SIG-M5 treated with dmso at 0.1 percent for 504 hours (cell line): Measurements from ENCODE around the gene IFNA21.
"Not testable (repeated sequence)": the region's sequence is repeated elsewhere in the genome, so short reads cannot be mapped to it uniquely, and the experiment has no call there.

Experiments used
- DNase-seq: peaks from one replicate; lab custom pipeline; 2025; ENCODE audit not compliant: unreplicated experiment; lab: John Stamatoyannopoulos, UW

The IFNA21 gene

GRCh38 chr9:21144603-21145002, 21.9 kb downstream of the IFNA21 start:
- DNase-seq: peak; percentile 28

GRCh38 chr9:21141427-21141882, 25.0 kb downstream of the IFNA21 start, which contains the start of gene IFNW1:
TSS of gene IFNW1 (minus strand) at chr9:21141832. CDS start at chr9:21141570, 262 bp downstream.
- DNase-seq: no peak

GRCh38 chr9:21137020-21137419, 29.4 kb downstream of the IFNA21 start:
- no peak for DNase-seq

GRCh38 chr9:21135736-21136135, 30.7 kb downstream of the IFNA21 start:
- DNase-seq: no peak

- not testable (repeated sequence) for DNase-seq
Measured at GRCh38 chr9:21128186-21128585, 38.3 kb downstream of the IFNA21 start.

- DNase-seq: no peak
Measured at GRCh38 chr9:21121595-21122251, 44.7 kb downstream of the IFNA21 start.

- DNase-seq: no peak
Measured at GRCh38 chr9:21121079-21121478, 45.4 kb downstream of the IFNA21 start.

GRCh38 chr9:21119093-21119770, 47.2 kb downstream of the IFNA21 start:
- DNase-seq: peak; percentile 91
